Measurements from ENCODE around the gene ALG9. TPM values are rescaled to one million over a fixed set of nuclear protein-coding genes. Genes with fewer than 3 reads are reported as not detected.

Gene ALG9
- total and polyA plus RNA-seq, 10 of the 15 experiments (the other 5 are each of a cell fraction or from before 2014, with no cell fraction given) = 10.8 to 41.6 (median 25.5) TPM

GRCh38 chr11:111920908-111921307 lies 49.5 kb upstream of the ALG9 start (continued):
- TF ChIP-seq ZBTB4 (CRISPR knock-in tag; IDR thresholded peaks at IDR 0.05) (no peak), RB1 (IDR thresholded peaks at IDR 0.05; ENCODE audit: borderline replicate concordance) (no peak), ATF3 (IDR thresholded peaks at IDR 0.05; ENCODE audit: borderline replicate concordance, extremely low read depth, low read depth, low read length) (no peak)

- no TSS peak for BruUV-seq (replicated peaks)
- 68% methylated on average over 19 of the region's 19 CpGs for WGBS (ENCODE audit: insufficient coverage, insufficient replicate concordance, low lambda C conversion rate, missing lambda C conversion rate)
- H3K4me3 ChIP-seq = no peak within 1 kb of the TSS
- CTCF ChIA-PET = interaction anchor here (1.1 to 2.3 kb wide), 4 partner anchors 8 to 63 kb away, joined by 3 to 8 read pairs (median 4); no protein-coding TSS in a partner anchor
- H3K79me2 ChIP-seq (ENCODE audit: control insufficient read depth, insufficient read depth, low read length) = no peaks in the 10 kb centered on the region
- H3K9ac ChIP-seq (ENCODE audit: control insufficient read depth, insufficient read depth, low read length) = no peak within 1 kb of the TSS
- POLR2A ChIA-PET = no interaction called here
- H2AFZ ChIP-seq (ENCODE audit: control insufficient read depth, low read depth, low read length) = no peak within 1 kb of the TSS
- RAD21 ChIA-PET (ENCODE audit: unreplicated experiment) = no interaction called here
- FAIRE-seq = no peak
- no peaks in the 10 kb centered on the region; a peak in 1 of 4 replicates for H3K27me3 ChIP-seq (replicated peaks in 1 of 2; ENCODE audit: control insufficient read depth in 2 of 2, insufficient read depth in 2 of 2, low read length in 1 of 2)
- no peaks in the 10 kb centered on the region for H3K9me3 ChIP-seq (replicated peaks; ENCODE audit: control insufficient read depth, insufficient read depth, low read length)
- no peak within 1 kb of the TSS for H3K4me2 ChIP-seq (ENCODE audit: control insufficient read depth, insufficient read depth)
- H4K20me1 ChIP-seq (ENCODE audit: control insufficient read depth, insufficient read depth) = no peaks in the 10 kb centered on the region
- SMC1A ChIA-PET (ENCODE audit: uncharacterized antibody, unreplicated experiment) = interaction anchor here (0.5 kb wide), 1 partner anchor 154 kb away, joined by 3 read pairs; no protein-coding TSS in a partner anchor
- no peaks in the 10 kb centered on the region for H3K36me3 ChIP-seq (ENCODE audit: control insufficient read depth in 2 of 2, insufficient read depth in 2 of 2, low read length in 1 of 2)
- H3K27ac ChIP-seq (ENCODE audit: control insufficient read depth, insufficient read depth) = no peak within 1 kb of the TSS
- intact Hi-C loops (cut with micrococcal nuclease; ENCODE audit: unreplicated experiment) (no loop called here), in situ Hi-C loops (cut with MboI) (no loop called here)
- DNase-seq (ENCODE audit: low read depth, low spot score) = no peak
- H3K4me1 ChIP-seq (ENCODE audit: control insufficient read depth, insufficient read depth, low read length) = no peaks in the 10 kb centered on the region
- no peak for ATAC-seq
- TF ChIP-seq SMC3 (IDR thresholded peaks at IDR 0.05; ENCODE audit: borderline replicate concordance, low read length) (no peak), RBBP5 (conservative IDR thresholded peaks at IDR 0.05) (no peak), MLLT1 (IDR thresholded peaks at IDR 0.05) (no peak), JUNB (IDR thresholded peaks at IDR 0.05) (no peak), DPF2 (IDR thresholded peaks at IDR 0.05) (no peak), HSF1 (IDR thresholded peaks at IDR 0.05; ENCODE audit: low read depth, low read length) (no peak), SUZ12 (IDR thresholded peaks at IDR 0.05; ENCODE audit: unreplicated experiment) (no peak), MAX (IDR thresholded peaks at IDR 0.05; ENCODE audit: low read depth, low read length) (no peak)
Measured at GRCh38 chr11:111918390-111919256, 47.2 kb upstream of the ALG9 start, which contains the start of gene C11orf52. C11orf52 (plus strand) TSS chr11:111918913; CDS start chr11:111918973, 60 bp downstream.

Measured in GM12878 (cell line).